Stimulated activated CD4-positive, alpha-beta T cell treated with anti-CD3 and anti-CD28 coated beads, TNF-alpha, amount 100 ng/mL, for 1 hour (primary cell): ENCODE measurements around the gene CNTN5.
"Not testable (repeated sequence)": the region's sequence is repeated elsewhere in the genome, so short reads cannot be mapped to it uniquely, and the experiment has no call there.

Source experiments
- DNase-seq, 3 donors: peaks; one replicate each; pipeline ENCODE4 v3.0.0-alpha.2; 2020; ENCODE audit warnings: low read depth in 3 of 3, low spot score in 1 of 3

CNTN5 gene

GRCh38 chr11:99708928-99709672, 688.4 kb downstream of the CNTN5 start:
- no peak for DNase-seq

DNA sequence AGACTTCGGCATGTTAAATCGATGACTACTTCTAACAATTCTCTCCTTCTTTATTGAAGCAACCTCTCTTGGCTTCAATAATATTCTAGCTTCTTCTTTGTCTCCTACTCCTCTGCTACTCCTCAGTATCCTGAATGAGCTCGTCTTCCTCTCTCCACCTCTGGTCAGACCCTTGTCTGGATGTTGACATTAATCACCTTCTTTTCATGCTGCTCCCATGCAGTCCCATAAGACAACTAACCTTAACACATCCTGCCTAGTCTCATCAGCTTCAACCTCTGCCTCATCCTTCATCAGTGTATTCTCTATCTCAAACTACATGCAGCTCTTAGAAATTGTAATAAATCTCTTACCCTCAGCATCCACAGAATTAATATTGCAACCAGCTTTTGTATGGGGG, 695.6 kb downstream of the CNTN5 start:
- DNase-seq = no peak

DNA sequence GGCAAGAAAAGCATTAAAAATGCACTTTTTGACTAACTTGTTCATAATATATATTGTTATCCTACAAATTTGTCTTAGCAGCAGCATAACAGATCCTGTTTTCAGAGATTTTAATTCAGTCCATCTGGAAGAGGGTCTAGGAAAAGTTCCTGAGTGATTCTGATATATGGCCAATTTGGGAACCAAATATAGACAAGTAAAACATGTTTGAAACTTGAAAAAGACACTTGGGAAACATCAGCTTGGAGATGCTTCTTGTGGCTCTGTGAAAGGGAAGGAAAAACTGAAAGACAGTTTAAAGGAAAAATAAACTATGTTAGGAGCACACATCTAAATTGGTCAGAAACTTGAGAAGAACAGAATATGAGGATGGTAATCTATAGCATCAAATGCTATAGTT, 697.5 kb downstream of the CNTN5 start:
- DNase-seq = no peak

DNA sequence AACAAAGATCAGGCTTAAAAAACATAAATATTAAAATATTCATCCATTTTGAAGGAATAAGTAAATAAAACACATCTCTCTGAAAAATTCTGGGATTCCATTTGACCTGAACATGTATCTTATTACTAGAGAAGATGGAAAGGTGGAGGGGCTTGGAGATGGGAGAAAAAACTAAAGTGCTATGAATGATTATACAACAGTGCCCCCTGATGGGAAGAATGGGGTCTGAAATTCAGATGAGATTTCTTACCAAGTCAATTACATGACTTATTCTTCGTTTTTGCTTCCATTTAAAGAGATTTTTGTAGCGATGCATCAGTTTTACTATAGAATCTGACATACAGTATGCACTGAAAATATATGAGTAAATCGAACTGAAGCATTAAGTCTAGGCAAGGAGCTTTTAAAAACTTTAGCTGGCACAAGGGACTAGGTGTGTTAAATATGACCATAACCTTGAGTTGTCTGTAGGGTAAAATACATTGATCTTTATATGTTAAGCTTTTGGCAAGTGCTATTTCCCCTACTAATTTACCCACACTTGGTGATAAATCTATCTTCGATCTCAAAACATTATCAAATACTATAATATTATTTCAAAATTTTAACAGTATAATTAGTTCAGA, 718.8 kb downstream of the CNTN5 start:
- DNase-seq = no peak

GRCh38 chr11:99742501-99742900, 721.8 kb downstream of the CNTN5 start:
- no peak for DNase-seq

GRCh38 chr11:99759787-99760186, 739.0 kb downstream of the CNTN5 start:
- no peak for DNase-seq

- no peak for DNase-seq
Measured at GRCh38 chr11:99766811-99767210, 746.1 kb downstream of the CNTN5 start.

DNA sequence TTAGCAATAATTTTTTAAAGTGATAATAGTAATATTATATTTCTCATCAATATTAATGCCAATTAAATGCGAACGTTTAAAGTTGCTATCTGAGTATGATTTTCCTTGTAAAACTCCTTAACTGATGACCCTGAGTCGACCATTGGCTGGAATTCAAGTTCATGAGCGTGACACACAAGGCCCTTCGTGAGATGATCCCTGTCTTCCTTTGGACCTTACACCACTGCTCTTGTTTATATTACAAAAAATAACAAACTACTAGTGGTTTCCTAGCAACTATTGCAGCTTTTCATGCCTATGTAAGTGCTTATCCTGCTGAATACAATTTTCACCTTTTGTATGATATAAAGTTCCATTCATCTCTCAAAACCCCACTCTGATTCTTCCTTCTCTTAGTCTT, 752.9 kb downstream of the CNTN5 start:
- no peak for DNase-seq

DNA sequence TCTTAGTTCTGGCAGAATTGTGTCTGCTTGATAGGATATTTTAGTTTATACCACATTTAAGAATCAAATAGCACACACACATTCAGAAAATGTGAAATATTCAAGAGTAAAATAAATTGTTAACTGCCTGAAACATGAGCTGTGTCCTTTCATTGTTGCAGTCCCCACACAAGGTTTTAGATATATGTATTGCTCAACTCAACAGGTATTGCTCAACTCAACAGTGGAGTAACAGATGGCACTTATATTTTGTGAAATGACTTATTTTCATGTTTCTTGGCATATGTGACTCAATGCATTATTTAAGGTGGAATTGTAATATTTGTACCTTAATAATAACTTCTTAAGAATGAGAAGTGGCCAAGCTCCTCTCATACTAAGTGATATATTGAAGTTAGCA, 760.3 kb downstream of the CNTN5 start:
- no peak for DNase-seq

DNA sequence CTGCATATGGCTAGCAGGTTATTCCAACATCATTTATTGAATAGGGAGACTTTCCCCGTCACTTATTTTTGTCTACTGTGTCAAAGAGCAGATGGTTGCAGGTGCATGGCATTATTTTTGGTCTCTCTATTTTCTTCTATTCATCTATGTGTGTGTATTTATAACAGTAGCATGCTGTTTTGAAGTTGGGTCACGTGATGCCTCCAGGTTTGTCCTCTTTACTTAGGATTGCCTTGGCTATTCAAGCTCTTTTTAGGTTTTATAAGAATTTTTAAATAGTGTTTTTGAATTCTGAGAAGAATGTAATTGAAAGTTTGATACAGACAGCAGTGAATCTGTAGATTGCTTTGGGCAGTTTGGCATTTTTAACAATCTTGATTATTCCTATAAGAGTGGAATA, 770.6 kb downstream of the CNTN5 start:
- no peak for DNase-seq

DNA sequence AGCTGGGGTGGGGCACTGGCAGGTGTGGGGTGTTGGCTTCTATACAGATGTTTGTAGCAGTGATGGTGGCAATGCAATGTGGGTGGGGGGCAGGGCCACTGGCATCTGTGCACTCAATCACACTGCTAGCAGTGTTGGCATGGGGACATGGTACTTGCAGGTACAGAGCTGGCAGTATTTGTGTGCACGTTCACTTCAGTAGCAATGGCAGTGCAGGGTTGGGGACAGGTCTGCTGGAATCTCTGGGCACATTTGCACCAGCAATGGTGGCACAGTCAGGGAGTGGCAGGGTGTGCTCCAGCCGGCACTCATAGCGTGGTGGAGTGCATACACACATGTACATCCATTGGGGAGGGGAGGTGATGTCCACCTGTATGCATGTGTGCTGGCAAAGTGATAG, 775.2 kb downstream of the CNTN5 start:
- no peak for DNase-seq

DNA sequence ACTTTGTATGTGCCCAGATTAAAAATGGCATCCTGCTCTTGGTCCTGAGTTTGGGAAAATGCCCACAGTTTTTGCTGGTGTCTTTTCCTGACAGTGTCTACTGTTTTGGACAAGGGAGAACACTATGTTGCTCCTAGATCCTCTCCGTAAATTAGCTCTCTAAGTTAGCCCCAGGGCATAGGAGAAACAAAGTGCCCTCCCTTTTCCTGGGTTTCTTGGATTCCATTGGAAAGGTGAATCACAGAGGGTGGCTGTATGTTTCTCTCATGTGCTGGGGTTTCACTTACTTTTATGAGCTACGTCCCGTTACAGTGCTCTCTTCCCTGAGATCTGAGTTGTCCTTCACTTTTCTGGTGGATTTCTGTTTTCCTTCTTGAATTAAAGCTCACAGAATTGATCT, 782.8 kb downstream of the CNTN5 start:
- DNase-seq = no peak

- no peak for DNase-seq
Measured at GRCh38 chr11:99812516-99812915, 791.8 kb downstream of the CNTN5 start.

- DNase-seq = no peak
Measured at GRCh38 chr11:99814021-99814420, 793.3 kb downstream of the CNTN5 start.

GRCh38 chr11:99814738-99815137, 794.0 kb downstream of the CNTN5 start:
- DNase-seq = no peak

DNA sequence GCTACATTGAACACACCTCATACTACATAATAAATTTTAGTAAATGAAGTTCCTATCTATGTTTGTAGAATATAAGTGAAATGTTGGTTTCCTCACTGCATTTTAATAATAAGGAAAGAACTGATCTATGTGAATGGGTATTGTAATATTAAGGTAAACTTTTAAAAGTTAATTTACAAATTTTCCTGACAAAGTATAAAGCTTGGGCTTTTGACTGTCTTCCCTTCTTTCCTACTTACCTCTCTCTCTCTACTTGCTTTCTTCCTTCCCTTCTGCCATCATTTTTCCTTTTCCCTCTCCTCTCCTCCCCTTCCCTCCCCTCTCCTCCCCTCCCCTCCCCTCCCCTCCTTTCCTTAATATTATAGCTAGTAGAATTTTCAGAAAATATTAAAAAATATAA, 798.2 kb downstream of the CNTN5 start:
- no peak for DNase-seq

DNA sequence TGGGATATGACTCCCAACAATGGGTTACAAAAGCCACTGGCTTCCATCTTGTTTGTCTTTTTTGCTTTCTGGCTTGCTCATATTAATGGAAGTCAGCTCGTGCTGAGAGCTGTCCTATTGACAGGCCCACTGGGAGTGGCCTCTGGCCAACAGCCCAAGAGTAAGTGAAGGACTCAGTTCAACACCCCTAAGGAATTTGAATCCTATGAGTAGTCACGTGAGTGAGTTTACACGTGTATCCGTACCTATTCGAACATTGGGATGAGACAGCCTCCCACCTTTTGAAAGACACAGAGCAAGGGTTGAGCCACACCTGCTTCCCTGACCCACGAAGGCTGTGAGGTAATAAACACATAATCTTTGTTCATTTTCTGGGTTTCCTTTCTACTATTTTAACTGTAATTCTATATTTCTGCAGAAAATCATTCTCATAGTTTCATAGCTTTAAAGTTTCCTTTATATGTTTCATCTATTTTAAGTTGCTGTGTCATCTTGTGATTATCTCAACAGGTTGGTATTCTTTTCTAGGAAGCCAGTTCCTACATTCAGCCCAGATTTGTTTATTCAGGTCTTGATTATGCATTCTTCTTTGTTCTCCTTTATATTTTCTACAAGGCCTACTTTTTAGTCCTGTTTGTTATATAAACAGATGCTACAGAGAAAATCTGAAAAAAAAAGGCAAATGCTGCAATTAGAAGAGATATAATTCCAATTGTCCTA, 802.3 kb downstream of the CNTN5 start:
- DNase-seq = no peak

DNA sequence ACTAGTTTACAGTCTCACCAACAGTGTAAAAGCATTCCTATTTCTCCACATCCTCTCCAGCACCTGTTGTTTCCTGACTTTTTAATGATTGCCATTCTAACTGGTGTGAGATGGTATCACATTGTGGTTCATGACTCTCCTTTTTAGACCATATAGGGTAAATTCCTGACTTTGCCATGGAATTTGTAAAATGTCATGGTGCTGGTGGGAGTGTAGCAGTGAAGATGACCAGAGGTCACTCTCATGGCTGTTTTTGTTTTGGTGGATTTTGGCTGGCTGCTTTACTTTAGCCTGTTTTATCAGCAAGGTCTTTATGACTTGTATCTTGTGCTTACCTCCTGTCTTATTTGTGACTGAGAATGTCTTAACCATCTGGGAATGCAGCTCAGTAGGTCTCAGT, 816.0 kb downstream of the CNTN5 start:
- DNase-seq = not testable (repeated sequence)

DNA sequence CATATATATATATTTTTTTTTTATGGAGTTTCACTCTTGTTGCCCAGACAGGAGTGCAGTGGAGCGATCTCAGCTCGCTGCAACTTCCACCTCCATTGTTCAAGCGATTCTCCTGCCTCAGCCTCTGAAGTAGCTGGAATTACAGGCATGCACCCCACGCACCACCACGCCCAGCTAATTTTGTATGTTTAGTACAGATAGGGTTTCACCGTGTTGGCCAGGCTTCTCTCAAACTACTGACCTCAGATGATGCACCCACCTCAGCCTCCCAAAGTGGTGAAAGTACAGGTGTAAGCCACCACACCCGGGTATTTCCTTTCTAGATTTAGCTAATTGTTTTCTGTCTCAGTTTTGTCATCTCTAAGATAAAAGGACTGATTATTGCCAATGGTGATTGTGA, 821.1 kb downstream of the CNTN5 start:
- DNase-seq = no peak

GRCh38 chr11:99865951-99866350, 845.2 kb downstream of the CNTN5 start:
- no peak for DNase-seq

GRCh38 chr11:99881610-99882009, 860.9 kb downstream of the CNTN5 start:
- no peak for DNase-seq

- no peak for DNase-seq
Measured at GRCh38 chr11:99884750-99885149, 864.0 kb downstream of the CNTN5 start.
